GM18499 (cell line): ENCODE measurements around the gene NFKBIZ.

Source experiments
- ATAC-seq: cut with Tn5 transposase; IDR thresholded peaks from one replicate; pipeline ENCODE4 v1.9.1; 2021; ENCODE audit warnings: moderate number of reproducible peaks; ENCODE audit not compliant: insufficient read depth, unreplicated experiment

Gene NFKBIZ

GRCh38 chr3:101848754-101849713, at the start of gene NFKBIZ:
TSS of gene NFKBIZ (plus strand) at chr3:101849514. CDS start at chr3:101849629, 115 bp downstream.
- peak; percentile 49 for ATAC-seq

- ATAC-seq = no peak
Measured at GRCh38 chr3:101801174-101801573, 48.1 kb upstream of the NFKBIZ start.

GRCh38 chr3:101802179-101802578, 47.1 kb upstream of the NFKBIZ start:
- no peak for ATAC-seq

- peak; percentile 91 for ATAC-seq
Measured at GRCh38 chr3:101803173-101803782, 46.0 kb upstream of the NFKBIZ start.

- ATAC-seq = no peak
Measured at GRCh38 chr3:101803939-101804338, 45.4 kb upstream of the NFKBIZ start.

GRCh38 chr3:101806491-101806890, 42.8 kb upstream of the NFKBIZ start:
- no peak for ATAC-seq

GRCh38 chr3:101807888-101808287, 41.4 kb upstream of the NFKBIZ start:
- ATAC-seq = peak; percentile 52

- ATAC-seq = no peak
Measured at GRCh38 chr3:101809178-101810021, 39.9 kb upstream of the NFKBIZ start.

GRCh38 chr3:101810022-101810418, 39.3 kb upstream of the NFKBIZ start:
- ATAC-seq = no peak

- no peak for ATAC-seq
Measured at GRCh38 chr3:101811875-101812274, 37.4 kb upstream of the NFKBIZ start.

GRCh38 chr3:101812895-101813294, 36.4 kb upstream of the NFKBIZ start:
- ATAC-seq = no peak

GRCh38 chr3:101813817-101814440, 35.4 kb upstream of the NFKBIZ start:
- no peak for ATAC-seq

GRCh38 chr3:101814835-101815234, 34.5 kb upstream of the NFKBIZ start:
- ATAC-seq = no peak

- no peak for ATAC-seq
Measured at GRCh38 chr3:101816215-101817149, 32.8 kb upstream of the NFKBIZ start.

GRCh38 chr3:101817992-101818391, 31.3 kb upstream of the NFKBIZ start:
- no peak for ATAC-seq

GRCh38 chr3:101819649-101820206, 29.6 kb upstream of the NFKBIZ start:
- no peak for ATAC-seq

- ATAC-seq = no peak
Measured at GRCh38 chr3:101821503-101821902, 27.8 kb upstream of the NFKBIZ start.

GRCh38 chr3:101823525-101823924, 25.8 kb upstream of the NFKBIZ start:
- no peak for ATAC-seq

- no peak for ATAC-seq
Measured at GRCh38 chr3:101824702-101825101, 24.6 kb upstream of the NFKBIZ start.
